ENCODE measurements around the gene SURF4. TPM values are rescaled to one million over a fixed set of nuclear protein-coding genes. Genes with fewer than 3 reads are reported as not detected.
"Not testable (repeated sequence)": the region's sequence is repeated elsewhere in the genome, so short reads cannot be mapped to it uniquely, and the experiment has no call there.

The SURF4 gene
- total RNA-seq, 2 experiments from 2014 or later, result 197 to 198 TPM

GRCh38 chr9:133386338-133386737 lies 10.5 kb upstream of the SURF4 start:
- no peak for DNase-seq
- Mint-ChIP-seq H3K27me3 (no peaks in the 10 kb centered on the region), H3K4me1 (no peaks in the 10 kb centered on the region), H3K36me3 (no peaks in the 10 kb centered on the region), H3K27ac (no peak overlapping the region), H3K4me3 (no peak overlapping the region), H3K9me3 (no peaks in the 10 kb centered on the region)

- H3K9me3 Mint-ChIP-seq, result no peaks in the 10 kb centered on the region
- DNase-seq, result no peak
- H3K36me3 Mint-ChIP-seq, result no peaks in the 10 kb centered on the region
- H3K27ac Mint-ChIP-seq, result no peak overlapping the region
- H3K27me3 Mint-ChIP-seq, result no peaks in the 10 kb centered on the region
- no peak overlapping the region for H3K4me3 Mint-ChIP-seq
- H3K4me1 Mint-ChIP-seq, result no peaks in the 10 kb centered on the region
Measured at GRCh38 chr9:133385452-133385851, 9.6 kb upstream of the SURF4 start.

GRCh38 chr9:133384736-133385321 lies 9.0 kb upstream of the SURF4 start:
- Mint-ChIP-seq H3K27me3 (no peaks in the 10 kb centered on the region), H3K9me3 (no peaks in the 10 kb centered on the region), H3K4me1 (no peaks in the 10 kb centered on the region), H3K4me3 (no peak overlapping the region), H3K27ac (no peak overlapping the region), H3K36me3 (no peaks in the 10 kb centered on the region)
- DNase-seq, result no peak

GRCh38 chr9:133383438-133383837 lies 7.6 kb upstream of the SURF4 start:
- Mint-ChIP-seq H3K36me3 (no peaks in the 10 kb centered on the region), H3K27me3 (no peaks in the 10 kb centered on the region), H3K9me3 (no peaks in the 10 kb centered on the region), H3K27ac (no peak overlapping the region), H3K4me3 (no peak overlapping the region), H3K4me1 (no peaks in the 10 kb centered on the region)
- DNase-seq, result no peak

- Mint-ChIP-seq H3K27ac (no peak overlapping the region), H3K27me3 (no peaks in the 10 kb centered on the region), H3K4me3 (no peak overlapping the region), H3K9me3 (no peaks in the 10 kb centered on the region), H3K36me3 (no peaks in the 10 kb centered on the region), H3K4me1 (no peaks in the 10 kb centered on the region)
- DNase-seq, result no peak
Measured at GRCh38 chr9:133382507-133383141, 6.8 kb upstream of the SURF4 start.

- Mint-ChIP-seq H3K27ac (no peak overlapping the region), H3K36me3 (no peaks in the 10 kb centered on the region), H3K4me3 (no peak overlapping the region), H3K27me3 (peaks cover 3% of the 10 kb centered on the region), H3K9me3 (no peaks in the 10 kb centered on the region), H3K4me1 (no peaks in the 10 kb centered on the region)
- DNase-seq, result no peak
Measured at GRCh38 chr9:133380734-133381133, 4.9 kb upstream of the SURF4 start.

- peaks cover 3% of the 10 kb centered on the region for H3K27me3 Mint-ChIP-seq
- H3K9me3 Mint-ChIP-seq, result no peaks in the 10 kb centered on the region
- H3K4me3 Mint-ChIP-seq, result no peak overlapping the region
- no peak for DNase-seq
- peaks cover 2% of the 10 kb centered on the region for H3K4me1 Mint-ChIP-seq
- peaks cover 6% of the 10 kb centered on the region for H3K36me3 Mint-ChIP-seq
- no peak overlapping the region for H3K27ac Mint-ChIP-seq
Measured at GRCh38 chr9:133379153-133380086, 3.6 kb upstream of the SURF4 start.

GRCh38 chr9:133378408-133378962 lies 2.6 kb upstream of the SURF4 start:
- H3K27ac Mint-ChIP-seq, result no peak overlapping the region
- H3K27me3 Mint-ChIP-seq, result peaks cover 3% of the 10 kb centered on the region
- DNase-seq, result no peak
- no peaks in the 10 kb centered on the region for H3K9me3 Mint-ChIP-seq
- H3K4me3 Mint-ChIP-seq, result no peak overlapping the region
- peaks cover 11% of the 10 kb centered on the region for H3K36me3 Mint-ChIP-seq
- H3K4me1 Mint-ChIP-seq, result peaks cover 6% of the 10 kb centered on the region

- Mint-ChIP-seq H3K27ac (no peak overlapping the region), H3K4me1 (peaks cover 11% of the 10 kb centered on the region), H3K9me3 (no peaks in the 10 kb centered on the region), H3K36me3 (peaks cover 17% of the 10 kb centered on the region), H3K4me3 (no peak overlapping the region), H3K27me3 (peaks cover 3% of the 10 kb centered on the region)
- DNase-seq, result no peak
Measured at GRCh38 chr9:133377721-133378216, 1.9 kb upstream of the SURF4 start.

GRCh38 chr9:133377280-133377679 lies 1.4 kb upstream of the SURF4 start:
- peaks cover 22% of the 10 kb centered on the region for H3K36me3 Mint-ChIP-seq
- H3K27me3 Mint-ChIP-seq, H3K9me3 Mint-ChIP-seq, H3K27ac Mint-ChIP-seq, DNase-seq: not testable (repeated sequence)
- H3K4me3 Mint-ChIP-seq, result peak overlapping the region; percentile 57
- peaks cover 16% of the 10 kb centered on the region for H3K4me1 Mint-ChIP-seq

GRCh38 chr9:133375116-133375723 lies 640 bp downstream of the SURF4 start:
- Mint-ChIP-seq H3K27ac (peak overlapping the region; percentile 98), H3K36me3 (peaks cover 36% of the 10 kb centered on the region), H3K4me1 (peaks cover 35% of the 10 kb centered on the region), H3K4me3 (peak overlapping the region; percentile 98), H3K9me3 (no peaks in the 10 kb centered on the region), H3K27me3 (peaks cover 3% of the 10 kb centered on the region)
- DNase-seq, result peak; percentile 43

- Mint-ChIP-seq H3K4me3 (peak overlapping the region; percentile 98), H3K27ac (peak overlapping the region; percentile 98), H3K4me1 (peaks cover 41% of the 10 kb centered on the region), H3K27me3 (peaks cover 3% of the 10 kb centered on the region), H3K9me3 (no peaks in the 10 kb centered on the region), H3K36me3 (peaks cover 42% of the 10 kb centered on the region)
- no peak for DNase-seq
Measured at GRCh38 chr9:133374612-133375115, 1.2 kb downstream of the SURF4 start.

- H3K4me1 Mint-ChIP-seq, result peaks cover 60% of the 10 kb centered on the region
- no peaks in the 10 kb centered on the region for H3K9me3 Mint-ChIP-seq
- DNase-seq, result no peak
- peaks cover under 1% of the 10 kb centered on the region for H3K27me3 Mint-ChIP-seq
- H3K27ac Mint-ChIP-seq, result peak overlapping the region; percentile 95
- peak overlapping the region; percentile 77 for H3K4me3 Mint-ChIP-seq
- H3K36me3 Mint-ChIP-seq, result peaks cover 56% of the 10 kb centered on the region
Measured at GRCh38 chr9:133372144-133372543, 3.7 kb downstream of the SURF4 start.

GRCh38 chr9:133371261-133371711 lies 4.6 kb downstream of the SURF4 start:
- Mint-ChIP-seq H3K27ac (peak overlapping the region; percentile 95), H3K27me3 (no peaks in the 10 kb centered on the region), H3K36me3 (peaks cover 56% of the 10 kb centered on the region), H3K4me1 (peaks cover 60% of the 10 kb centered on the region), H3K9me3 (no peaks in the 10 kb centered on the region), H3K4me3 (peak overlapping the region; percentile 77)
- DNase-seq, result peak; percentile 80

Measured in activated naive CD8-positive, alpha-beta T cell treated with anti-CD3 and anti-CD28 coated beads for 36 hours (primary cell).